ENCODE results near the gene FNTB.

- TF ChIP-seq CTCF (IDR thresholded peaks at IDR 0.05): no peak
- TF ChIP-seq MAX (CRISPR knock-in tag; IDR thresholded peaks at IDR 0.05): no peak
- TF ChIP-seq NFE2L1 (CRISPR knock-in tag; IDR thresholded peaks at IDR 0.05): no peak
These were observed 118.1 kb downstream of the FNTB start for GRCh38 chr14:65104791-65105190.
